ENCODE results near the gene IGF1R.

DNA sequence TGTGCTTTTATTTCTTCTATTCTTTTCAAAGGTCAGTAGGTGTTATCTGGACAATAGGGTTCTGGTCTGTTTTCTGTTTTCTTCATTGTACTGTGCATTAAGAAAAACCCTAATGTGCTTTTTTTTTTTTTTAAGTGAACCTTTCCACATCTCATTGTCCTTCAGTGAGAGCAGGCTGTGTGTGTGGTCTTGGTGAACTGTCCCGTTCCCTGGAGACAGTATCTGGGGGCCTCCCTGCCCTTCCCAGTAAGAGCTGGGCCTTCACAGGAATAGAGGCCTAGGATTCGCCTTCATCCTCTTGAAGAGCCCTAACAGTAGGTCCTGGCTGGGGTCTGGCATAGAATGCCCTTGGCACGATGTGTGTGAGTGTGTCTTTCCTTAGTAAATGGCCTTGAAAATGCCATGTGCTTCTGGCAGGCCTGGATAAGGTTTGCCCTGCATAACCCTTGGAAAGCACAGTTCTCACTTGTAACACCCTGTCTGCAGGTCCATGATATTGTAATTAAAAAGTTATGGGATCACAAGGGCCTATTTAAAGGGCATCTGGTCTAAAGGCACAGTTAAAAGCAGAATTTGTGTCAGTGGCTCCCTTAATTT is 81.2 kb downstream of the IGF1R start:
- TF ChIP-seq, protein P1, sequence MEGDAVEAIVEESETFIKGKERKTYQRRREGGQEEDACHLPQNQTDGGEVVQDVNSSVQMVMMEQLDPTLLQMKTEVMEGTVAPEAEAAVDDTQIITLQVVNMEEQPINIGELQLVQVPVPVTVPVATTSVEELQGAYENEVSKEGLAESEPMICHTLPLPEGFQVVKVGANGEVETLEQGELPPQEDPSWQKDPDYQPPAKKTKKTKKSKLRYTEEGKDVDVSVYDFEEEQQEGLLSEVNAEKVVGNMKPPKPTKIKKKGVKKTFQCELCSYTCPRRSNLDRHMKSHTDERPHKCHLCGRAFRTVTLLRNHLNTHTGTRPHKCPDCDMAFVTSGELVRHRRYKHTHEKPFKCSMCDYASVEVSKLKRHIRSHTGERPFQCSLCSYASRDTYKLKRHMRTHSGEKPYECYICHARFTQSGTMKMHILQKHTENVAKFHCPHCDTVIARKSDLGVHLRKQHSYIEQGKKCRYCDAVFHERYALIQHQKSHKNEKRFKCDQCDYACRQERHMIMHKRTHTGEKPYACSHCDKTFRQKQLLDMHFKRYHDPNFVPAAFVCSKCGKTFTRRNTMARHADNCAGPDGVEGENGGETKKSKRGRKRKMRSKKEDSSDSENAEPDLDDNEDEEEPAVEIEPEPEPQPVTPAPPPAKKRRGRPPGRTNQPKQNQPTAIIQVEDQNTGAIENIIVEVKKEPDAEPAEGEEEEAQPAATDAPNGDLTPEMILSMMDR (IDR thresholded peaks at IDR 0.05), result no peak
- TF ChIP-seq EZH2 (IDR thresholded peaks at IDR 0.05), result no peak
- no peak for TF ChIP-seq EZH2phosphoT487 (IDR thresholded peaks at IDR 0.05)

Measured in neural progenitor cell (in vitro differentiated cells).